ENCODE data around the gene DDX5.

DNA sequence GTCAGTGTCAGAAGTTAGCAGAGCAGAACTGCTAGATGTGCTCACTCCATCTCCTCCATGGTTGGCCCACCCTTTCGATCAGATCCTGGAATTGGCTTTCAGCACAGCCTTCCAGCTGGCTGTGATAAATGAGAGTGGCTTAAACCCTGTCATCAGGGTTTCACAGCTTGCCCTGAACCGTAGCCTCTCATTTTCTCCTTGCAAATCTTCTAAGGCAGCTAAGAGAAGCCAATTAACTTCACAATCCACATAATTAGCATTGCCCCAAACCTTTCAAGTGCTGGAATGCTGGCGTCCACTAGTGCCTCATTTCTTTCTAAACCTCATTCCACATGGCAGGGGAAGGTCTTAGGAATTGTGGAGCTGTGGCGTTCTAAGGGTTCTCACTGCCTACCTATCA, 35.5 kb downstream of the DDX5 start:
- TF ChIP-seq POLR2A (IDR thresholded peaks at IDR 0.05; ENCODE audit: borderline replicate concordance, extremely low read depth, insufficient read depth, insufficient read length) (no peak), POLR2AphosphoS5 (IDR thresholded peaks at IDR 0.05; ENCODE audit: low read depth, low read length) (no peak), EZH2 (IDR thresholded peaks at IDR 0.05) (no peak), RAD21 (IDR thresholded peaks at IDR 0.05; ENCODE audit: low read depth) (no peak), ZNF274 (IDR thresholded peaks at IDR 0.05; ENCODE audit: low read depth, low read length) (no peak), ZFX (IDR thresholded peaks at IDR 0.05) (no peak), TCF7L2 (IDR thresholded peaks at IDR 0.05; ENCODE audit: borderline replicate concordance, extremely low read depth, insufficient read depth, insufficient read length) (no peak), YY1 (IDR thresholded peaks at IDR 0.05; ENCODE audit: extremely low read depth, insufficient replicate concordance, low read depth, low read length) (no peak), JUND (IDR thresholded peaks at IDR 0.05) (no peak), EGR1 (IDR thresholded peaks at IDR 0.05; ENCODE audit: low read depth) (no peak)
- TF ChIP-seq, protein P1, sequence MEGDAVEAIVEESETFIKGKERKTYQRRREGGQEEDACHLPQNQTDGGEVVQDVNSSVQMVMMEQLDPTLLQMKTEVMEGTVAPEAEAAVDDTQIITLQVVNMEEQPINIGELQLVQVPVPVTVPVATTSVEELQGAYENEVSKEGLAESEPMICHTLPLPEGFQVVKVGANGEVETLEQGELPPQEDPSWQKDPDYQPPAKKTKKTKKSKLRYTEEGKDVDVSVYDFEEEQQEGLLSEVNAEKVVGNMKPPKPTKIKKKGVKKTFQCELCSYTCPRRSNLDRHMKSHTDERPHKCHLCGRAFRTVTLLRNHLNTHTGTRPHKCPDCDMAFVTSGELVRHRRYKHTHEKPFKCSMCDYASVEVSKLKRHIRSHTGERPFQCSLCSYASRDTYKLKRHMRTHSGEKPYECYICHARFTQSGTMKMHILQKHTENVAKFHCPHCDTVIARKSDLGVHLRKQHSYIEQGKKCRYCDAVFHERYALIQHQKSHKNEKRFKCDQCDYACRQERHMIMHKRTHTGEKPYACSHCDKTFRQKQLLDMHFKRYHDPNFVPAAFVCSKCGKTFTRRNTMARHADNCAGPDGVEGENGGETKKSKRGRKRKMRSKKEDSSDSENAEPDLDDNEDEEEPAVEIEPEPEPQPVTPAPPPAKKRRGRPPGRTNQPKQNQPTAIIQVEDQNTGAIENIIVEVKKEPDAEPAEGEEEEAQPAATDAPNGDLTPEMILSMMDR (IDR thresholded peaks at IDR 0.05 in 2 of 3, conservative IDR thresholded peaks at IDR 0.05 in 1 of 3; ENCODE audit: borderline replicate concordance in 1 of 3, insufficient read depth in 1 of 3, low read depth in 2 of 3, low read length in 2 of 3): no peak
- TF ChIP-seq, protein P2, sequence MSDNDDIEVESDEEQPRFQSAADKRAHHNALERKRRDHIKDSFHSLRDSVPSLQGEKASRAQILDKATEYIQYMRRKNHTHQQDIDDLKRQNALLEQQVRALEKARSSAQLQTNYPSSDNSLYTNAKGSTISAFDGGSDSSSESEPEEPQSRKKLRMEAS (IDR thresholded peaks at IDR 0.05): no peak
